Measurements from ENCODE around the gene CTTNBP2.

DNA sequence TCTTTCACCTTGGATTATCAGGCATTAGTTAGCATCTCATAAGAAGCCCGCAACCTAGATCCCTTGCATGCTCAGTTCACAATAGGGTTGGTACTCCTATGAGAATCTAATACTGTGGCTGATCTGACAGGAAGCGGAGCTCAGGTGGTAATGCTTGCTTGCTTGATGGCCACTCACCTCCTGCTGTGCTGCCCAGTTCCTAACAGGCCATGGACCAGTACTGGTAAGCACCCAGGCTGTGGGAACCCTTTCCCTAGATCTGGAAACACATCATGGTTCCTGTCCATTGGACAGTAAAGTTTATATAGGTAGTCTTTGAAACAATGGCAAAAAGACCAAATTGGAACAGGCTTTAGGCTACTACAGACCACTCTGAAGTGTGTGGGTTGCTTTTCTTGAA lies 9.4 kb upstream of the CTTNBP2 start:
- TF ChIP-seq, protein P1, sequence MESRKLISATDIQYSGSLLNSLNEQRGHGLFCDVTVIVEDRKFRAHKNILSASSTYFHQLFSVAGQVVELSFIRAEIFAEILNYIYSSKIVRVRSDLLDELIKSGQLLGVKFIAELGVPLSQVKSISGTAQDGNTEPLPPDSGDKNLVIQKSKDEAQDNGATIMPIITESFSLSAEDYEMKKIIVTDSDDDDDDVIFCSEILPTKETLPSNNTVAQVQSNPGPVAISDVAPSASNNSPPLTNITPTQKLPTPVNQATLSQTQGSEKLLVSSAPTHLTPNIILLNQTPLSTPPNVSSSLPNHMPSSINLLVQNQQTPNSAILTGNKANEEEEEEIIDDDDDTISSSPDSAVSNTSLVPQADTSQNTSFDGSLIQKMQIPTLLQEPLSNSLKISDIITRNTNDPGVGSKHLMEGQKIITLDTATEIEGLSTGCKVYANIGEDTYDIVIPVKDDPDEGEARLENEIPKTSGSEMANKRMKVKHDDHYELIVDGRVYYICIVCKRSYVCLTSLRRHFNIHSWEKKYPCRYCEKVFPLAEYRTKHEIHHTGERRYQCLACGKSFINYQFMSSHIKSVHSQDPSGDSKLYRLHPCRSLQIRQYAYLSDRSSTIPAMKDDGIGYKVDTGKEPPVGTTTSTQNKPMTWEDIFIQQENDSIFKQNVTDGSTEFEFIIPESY (IDR thresholded peaks at IDR 0.05; ENCODE audit: borderline replicate concordance, low read depth): no peak
- no peak for TF ChIP-seq CTCF (IDR thresholded peaks at IDR 0.05)
- TF ChIP-seq, protein P2, sequence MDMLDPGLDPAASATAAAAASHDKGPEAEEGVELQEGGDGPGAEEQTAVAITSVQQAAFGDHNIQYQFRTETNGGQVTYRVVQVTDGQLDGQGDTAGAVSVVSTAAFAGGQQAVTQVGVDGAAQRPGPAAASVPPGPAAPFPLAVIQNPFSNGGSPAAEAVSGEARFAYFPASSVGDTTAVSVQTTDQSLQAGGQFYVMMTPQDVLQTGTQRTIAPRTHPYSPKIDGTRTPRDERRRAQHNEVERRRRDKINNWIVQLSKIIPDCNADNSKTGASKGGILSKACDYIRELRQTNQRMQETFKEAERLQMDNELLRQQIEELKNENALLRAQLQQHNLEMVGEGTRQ (IDR thresholded peaks at IDR 0.05; ENCODE audit: borderline replicate concordance, low read depth, low read length): no peak
- no peak for TF ChIP-seq NFIC (IDR thresholded peaks at IDR 0.05; ENCODE audit: borderline replicate concordance)
- TF ChIP-seq EP300 (IDR thresholded peaks at IDR 0.05; ENCODE audit: borderline replicate concordance in 1 of 2, low read depth in 1 of 2, low read length in 1 of 2): no peak
